ENCODE measurements around the gene CELSR2. TPM values are rescaled to one million over a fixed set of nuclear protein-coding genes. Genes with fewer than 3 reads are reported as not detected.

The CELSR2 gene
- total RNA-seq (2022; extraction: Qiagen RNA extraction; ENCODE audit: low read depth) = 3.6 to 5.9 TPM (median 5.2 TPM) in 5 replicates

GRCh38 chr1:109248797-109249629 is at the start of gene CELSR2:
Gene CELSR2, plus strand, starts transcription at chr1:109249539. Its CDS starts 541 bp downstream, at chr1:109250080.

GRCh38 chr1:109213824-109214693 is 35.3 kb upstream of the CELSR2 start, which contains the start of gene SARS1:
Gene SARS1, plus strand, starts transcription at chr1:109213918. Its CDS starts 75 bp downstream, at chr1:109213993.

GRCh38 chr1:109282952-109283747 is 33.8 kb downstream of the CELSR2 start, which contains the start of gene PSRC1:
Gene PSRC1, minus strand, starts transcription at chr1:109283145.

GRCh38 chr1:109306832-109307273 is 57.5 kb downstream of the CELSR2 start, which contains the start of gene MYBPHL:
Gene MYBPHL, minus strand, starts transcription at chr1:109307011. Its CDS starts 20 bp downstream, at chr1:109306991.

Other genes with a start within 250 kb of the CELSR2 start
- gene WDR47, start 207.4 kb upstream of the CELSR2 start, total RNA-seq (2022; extraction: Qiagen RNA extraction; ENCODE audit: low read depth) = 4.4 to 7.2 TPM (median 7.1 TPM) in 5 replicates
- gene TAF13, start 173.5 kb upstream of the CELSR2 start, total RNA-seq (2022; extraction: Qiagen RNA extraction; ENCODE audit: low read depth) = 16.1 to 39.7 TPM (median 28.1 TPM) in 5 replicates
- gene TMEM167B, start 158.8 kb upstream of the CELSR2 start, total RNA-seq (2022; extraction: Qiagen RNA extraction; ENCODE audit: low read depth) = 8.1 to 11.7 TPM (median 10.0 TPM) in 5 replicates
- gene ELAPOR1, start 135.4 kb upstream of the CELSR2 start, total RNA-seq (2022; extraction: Qiagen RNA extraction; ENCODE audit: low read depth) = 0.37 to 1.5 TPM (median 0.51 TPM) in 5 replicates
- gene SARS1, start 35.6 kb upstream of the CELSR2 start, total RNA-seq (2022; extraction: Qiagen RNA extraction; ENCODE audit: low read depth) = 93.6 to 105 TPM (median 99.7 TPM) in 5 replicates
- gene PSRC1, start 33.6 kb downstream of the CELSR2 start, total RNA-seq (2022; extraction: Qiagen RNA extraction; ENCODE audit: low read depth) = 17.3 to 26.9 TPM (median 24.6 TPM) in 5 replicates
- gene MYBPHL, start 57.5 kb downstream of the CELSR2 start, total RNA-seq (2022; extraction: Qiagen RNA extraction; ENCODE audit: low read depth) = not detected in 5 replicates
- 3.0 to 4.8 TPM (median 3.8 TPM) in 5 replicates for gene SORT1, start 148.4 kb downstream of the CELSR2 start, total RNA-seq (2022; extraction: Qiagen RNA extraction; ENCODE audit: low read depth)
- gene PSMA5, start 176.9 kb downstream of the CELSR2 start, total RNA-seq (2022; extraction: Qiagen RNA extraction; ENCODE audit: low read depth) = 102 to 125 TPM (median 116 TPM) in 5 replicates
- gene SYPL2, start 217.0 kb downstream of the CELSR2 start, total RNA-seq (2022; extraction: Qiagen RNA extraction; ENCODE audit: low read depth) = 0.06 to 0.13 TPM (median 0.10 TPM) in 4 of 5 replicates, not detected in the other
- gene ATXN7L2, start 234.4 kb downstream of the CELSR2 start, total RNA-seq (2022; extraction: Qiagen RNA extraction; ENCODE audit: low read depth) = 1.6 to 2.8 TPM (median 2.3 TPM) in 5 replicates
- 3.5 to 5.0 TPM (median 4.4 TPM) in 5 replicates for gene CYB561D1, start 244.6 kb downstream of the CELSR2 start, total RNA-seq (2022; extraction: Qiagen RNA extraction; ENCODE audit: low read depth)

All from A549 treated with RU486 at 1 μM for 4 hours (cell line).